ENCODE results near the gene DCST1.
"Not testable (repeated sequence)": the region's sequence is repeated elsewhere in the genome, so short reads cannot be mapped to it uniquely, and the experiment has no call there.

DCST1 gene

GRCh38 chr1:155033524-155033923 is at the start of gene DCST1, which contains the start of gene DCST2:
TSS of gene DCST1 (plus strand) at chr1:155033824. CDS start at chr1:155034037, 213 bp downstream.
TSS of gene DCST2 (minus strand) at chr1:155033781. CDS start at chr1:155033701, 80 bp downstream.
- intact Hi-C loops (cut with DNase I), result no loop called here
- no peak for DNase-seq

- intact Hi-C loops (cut with DNase I), result not testable (repeated sequence)
These were observed 46.9 kb upstream of the DCST1 start for GRCh38 chr1:154986736-154987135.

GRCh38 chr1:154987326-154987725 is 46.3 kb upstream of the DCST1 start:
- intact Hi-C loops (cut with DNase I), result no loop called here
- no peak for DNase-seq

More at GRCh38 chr1:154986736-154987135, 46.9 kb upstream of the DCST1 start:
- not testable (repeated sequence) for DNase-seq

GRCh38 chr1:154988058-154988954 is 45.3 kb upstream of the DCST1 start:
- DNase-seq, result no peak
- intact Hi-C loops (cut with DNase I), result no loop called here

DNA sequence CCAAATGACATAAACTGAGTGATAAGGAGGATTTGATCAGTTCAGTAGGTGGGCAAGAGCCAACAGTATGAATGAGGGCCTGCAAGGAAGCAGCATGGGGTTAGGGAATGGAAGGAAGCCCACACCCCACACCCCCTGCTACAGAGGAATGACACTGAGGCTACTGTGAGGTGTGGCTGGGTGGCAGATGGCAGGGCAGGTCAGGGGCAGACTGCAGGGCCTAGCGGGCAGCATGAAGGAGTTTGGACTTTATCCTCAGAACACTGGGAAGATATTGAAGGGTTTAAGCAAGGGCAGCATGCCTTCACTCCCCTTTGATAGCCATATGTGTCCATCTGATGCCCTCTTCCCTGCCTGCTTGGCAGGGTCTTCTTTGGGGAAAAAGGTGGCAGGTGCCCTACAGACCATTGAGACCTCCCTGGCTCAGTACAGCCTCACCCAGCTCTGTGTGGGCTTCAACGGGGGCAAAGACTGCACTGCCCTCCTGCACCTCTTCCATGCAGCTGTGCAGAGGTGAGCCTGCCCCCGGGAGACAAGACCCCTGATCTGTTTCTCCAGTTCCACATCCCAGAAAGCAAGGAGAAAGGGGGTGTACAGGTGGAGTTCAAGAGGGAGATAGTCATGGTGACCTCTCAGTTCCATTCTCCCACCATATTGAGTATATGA is 44.3 kb upstream of the DCST1 start:
- intact Hi-C loops (cut with DNase I), result no loop called here
- no peak for DNase-seq

DNA sequence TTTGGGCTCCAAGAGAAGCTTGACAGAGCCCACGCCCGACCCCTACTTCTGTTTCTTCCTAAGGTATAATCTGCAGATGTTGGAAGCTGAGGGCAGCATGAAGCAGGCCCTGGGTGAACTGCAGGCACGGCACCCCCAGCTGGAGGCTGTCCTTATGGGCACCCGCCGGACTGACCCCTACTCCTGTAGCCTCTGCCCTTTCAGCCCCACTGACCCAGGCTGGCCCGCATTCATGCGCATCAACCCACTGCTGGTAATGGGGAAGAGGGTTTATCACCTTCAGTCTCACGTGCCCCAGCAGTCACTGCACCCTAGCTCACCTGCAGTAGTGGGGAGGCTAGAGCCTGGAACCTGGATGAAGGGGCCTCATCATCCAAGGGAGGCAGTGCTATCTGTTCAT is 43.3 kb upstream of the DCST1 start:
- intact Hi-C loops (cut with DNase I), result no loop called here
- DNase-seq, result no peak

DNA sequence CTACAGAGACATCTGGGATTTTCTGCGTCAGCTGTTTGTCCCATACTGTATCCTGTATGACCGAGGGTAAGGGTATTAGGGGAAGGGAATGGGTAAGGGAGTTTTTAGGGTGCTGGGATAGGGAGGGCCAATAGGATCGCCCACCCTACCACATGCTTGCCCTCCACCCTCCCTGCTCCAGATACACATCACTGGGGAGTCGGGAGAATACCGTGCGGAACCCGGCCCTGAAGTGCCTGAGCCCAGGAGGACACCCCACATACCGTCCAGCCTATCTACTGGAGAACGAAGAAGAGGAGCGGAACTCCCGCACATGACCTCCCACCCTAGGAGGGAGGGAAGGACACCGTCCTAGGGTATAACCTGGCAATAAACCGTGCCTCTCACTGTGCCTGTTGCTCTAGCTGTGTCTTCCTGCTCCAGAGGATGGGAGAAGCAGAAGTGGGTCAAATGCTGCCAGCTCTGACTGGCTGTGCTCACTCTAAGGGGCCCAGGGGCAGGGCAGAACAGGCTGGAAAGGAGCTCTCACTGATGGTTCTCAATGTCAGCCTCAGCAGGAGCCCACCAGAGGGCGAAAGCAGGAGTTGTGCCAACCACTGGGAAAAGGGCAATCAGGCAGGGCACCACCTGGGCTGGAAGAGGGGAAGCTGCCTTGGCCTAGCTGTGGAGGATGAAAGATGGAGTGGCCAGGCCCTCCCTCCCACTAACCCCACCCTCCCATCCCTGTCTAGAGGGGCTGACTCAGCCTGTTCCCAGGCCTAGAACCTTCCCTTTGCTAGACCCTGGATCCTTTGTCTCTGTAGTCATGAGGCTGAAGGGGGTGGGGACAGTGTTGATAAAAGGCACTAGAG is 40.7 kb upstream of the DCST1 start:
- DNase-seq, result no peak
- intact Hi-C loops (cut with DNase I), result no loop called here

DNA sequence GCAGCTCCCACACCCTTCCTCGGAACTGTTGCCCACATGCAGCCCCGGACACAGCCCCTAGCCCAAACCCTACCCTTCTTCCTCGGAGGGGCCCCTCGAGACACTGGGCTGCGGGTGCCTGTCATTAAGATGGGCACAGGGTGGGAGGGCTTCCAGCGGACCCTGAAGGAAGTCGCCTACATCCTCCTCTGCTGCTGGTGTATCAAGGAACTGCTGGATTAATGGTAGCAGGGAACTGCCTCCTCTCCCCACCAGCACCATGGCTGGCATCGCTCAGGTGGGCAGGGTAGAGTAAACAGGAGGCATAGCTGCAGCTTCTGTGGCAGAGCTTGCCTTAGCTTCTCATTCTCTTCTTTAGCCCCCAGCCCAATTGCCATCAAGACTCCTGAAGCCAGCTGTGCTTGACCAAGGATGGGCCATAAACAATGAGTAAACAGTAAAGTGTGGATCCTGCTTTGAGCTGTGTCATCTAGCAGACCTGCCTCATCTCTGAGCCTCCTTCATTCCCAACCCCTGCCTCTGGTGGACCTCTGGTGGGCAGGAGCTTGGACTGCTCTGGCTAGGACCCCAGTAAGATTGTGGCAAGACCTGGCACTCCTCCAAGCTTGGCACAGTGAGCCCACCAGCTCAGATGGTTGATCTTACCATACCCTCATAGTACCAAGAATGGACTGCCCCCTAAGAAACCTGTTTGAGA is 39.9 kb upstream of the DCST1 start, which contains the start of gene LENEP:
Gene LENEP (plus strand): TSS at position 15 of the 697 bp plus-strand sequence. CDS start 22 bp downstream, at position 37.
- intact Hi-C loops (cut with DNase I), result no loop called here
- no peak for DNase-seq

DNA sequence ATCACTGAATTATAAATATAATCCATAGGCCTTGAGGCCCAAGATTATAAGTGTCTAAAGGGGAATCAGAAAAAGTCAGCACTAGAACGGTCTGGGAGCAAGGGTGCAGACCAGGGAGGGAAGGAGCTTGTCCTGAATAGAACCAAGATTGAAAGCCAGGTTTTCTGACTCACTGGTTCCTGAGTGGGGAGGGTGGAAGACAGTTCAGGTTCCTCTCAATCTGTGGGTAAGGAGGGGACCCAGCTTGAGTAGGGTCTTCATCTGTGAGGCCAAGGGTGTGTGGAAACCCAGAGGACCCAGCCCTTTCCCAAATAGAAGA is 39.4 kb upstream of the DCST1 start:
- intact Hi-C loops (cut with DNase I), result no loop called here
- DNase-seq, result no peak

GRCh38 chr1:154994591-154994990 is 39.0 kb upstream of the DCST1 start:
- intact Hi-C loops (cut with DNase I), result no loop called here

GRCh38 chr1:154995301-154995983 is 38.2 kb upstream of the DCST1 start:
- DNase-seq, result peak in 11 of 42 donors; percentile 28 to 76 (median 61)

More at GRCh38 chr1:154994591-154994990, 39.0 kb upstream of the DCST1 start:
- DNase-seq, result no peak

GRCh38 chr1:154996966-154997701 is 36.5 kb upstream of the DCST1 start:
- DNase-seq, result no peak
- intact Hi-C loops (cut with DNase I), result no loop called here

More at GRCh38 chr1:154995301-154995983, 38.2 kb upstream of the DCST1 start:
- intact Hi-C loops (cut with DNase I), result not testable (repeated sequence)

GRCh38 chr1:154998201-154998780 is 35.3 kb upstream of the DCST1 start:
- DNase-seq, result no peak
- intact Hi-C loops (cut with DNase I), result no loop called here

- intact Hi-C loops (cut with DNase I), result no loop called here
- DNase-seq, result peak in 41 of 42 donors; percentile 52 to 89 (median 78)
These were observed 34.6 kb upstream of the DCST1 start for GRCh38 chr1:154998818-154999570.

- intact Hi-C loops (cut with DNase I), result loop anchor here (2.0 to 10.0 kb wide), 3 partner anchors 17 to 65 kb away; partner anchors contain the start of genes EFNA4 and FLAD1
- peak in 3 of 42 donors; percentile 18 to 31 (median 26) for DNase-seq
These were observed 33.8 kb upstream of the DCST1 start for GRCh38 chr1:154999571-155000410.

All from head of caudate nucleus (tissue), 42 donors.